ACC112 (cell line): ENCODE data around the gene ZMYND8.

Experiments used
- H2AFZ ChIP-seq: fragments of 200-600 bp; sonication (generic); one replicate; pipeline ENCODE4 v1.6.0; 2017; ENCODE audit warnings: antibody characterized with exemption, low read length; ENCODE audit not compliant: unreplicated experiment
- H3K27ac ChIP-seq: fragments of 200-600 bp; sonication (generic); 2 replicates; pipeline ENCODE4 v1.5.1; 2014; ENCODE audit warnings: low read depth, mild to moderate bottlenecking, antibody characterized with exemption, low read length, moderate library complexity
- H3K27me3 ChIP-seq: fragments of 200-600 bp; sonication (generic); 2 replicates; pipeline ENCODE4 v1.6.1; 2014; ENCODE audit warnings: mild to moderate bottlenecking, antibody characterized with exemption, low read length, moderate library complexity, mixed read lengths; ENCODE audit not compliant: insufficient read depth
- H3K36me3 ChIP-seq: fragments of 200-600 bp; sonication (generic); 2 replicates; pipeline ENCODE4 v1.6.1; 2016; ENCODE audit warnings: mild to moderate bottlenecking, antibody characterized with exemption, low read length, moderate library complexity, mixed read lengths; ENCODE audit not compliant: insufficient read depth
- H3K4me1 ChIP-seq: fragments of 200-600 bp; sonication (generic); one replicate; pipeline ENCODE4 v1.6.1; 2016; ENCODE audit warnings: low read length, mixed read lengths; ENCODE audit not compliant: insufficient read depth, unreplicated experiment, control insufficient read depth
- H3K4me3 ChIP-seq: fragments of 200-600 bp; sonication (generic); 2 replicates; pipeline ENCODE4 v1.5.1; 2014; ENCODE audit warnings: mild to moderate bottlenecking, low read depth, low read length
- H3K79me2 ChIP-seq: fragments of 200-600 bp; sonication (generic); one replicate; pipeline ENCODE4 v1.6.0; 2016; ENCODE audit warnings: low read length; ENCODE audit not compliant: control insufficient read depth, unreplicated experiment, insufficient read depth

Gene ZMYND8

DNA sequence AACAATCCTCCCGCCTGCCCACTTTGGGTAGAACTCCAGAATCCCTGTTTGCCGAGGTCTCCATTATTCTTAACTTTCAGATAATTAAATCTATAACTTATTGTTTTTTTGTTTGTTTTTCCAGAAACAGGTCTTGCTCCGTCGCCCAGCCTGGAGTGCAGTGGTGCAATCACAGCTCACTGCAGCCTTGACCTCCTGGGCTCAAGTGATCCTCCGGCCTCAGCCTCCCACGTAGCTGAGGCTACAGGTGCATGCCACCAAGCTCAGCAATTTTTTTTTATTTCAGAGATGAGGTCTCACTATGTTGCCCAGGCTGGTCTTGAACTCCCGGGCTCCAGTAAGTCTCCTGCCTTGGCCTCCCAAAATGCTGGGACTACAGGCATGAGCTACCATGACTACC lies 28.8 kb downstream of the ZMYND8 start:
- H3K4me3 ChIP-seq: no peak overlapping the region
- H3K27ac ChIP-seq: peak overlapping the region; percentile 98
- H2AFZ ChIP-seq: no peak overlapping the region
- H3K4me1 ChIP-seq: peaks cover 46% of the 10 kb centered on the region
- peaks cover 31% of the 10 kb centered on the region; the same call in 1 of the 2 replicates for H3K36me3 ChIP-seq
- H3K27me3 ChIP-seq: no peaks in the 10 kb centered on the region
- peaks cover 69% of the 10 kb centered on the region for H3K79me2 ChIP-seq

DNA sequence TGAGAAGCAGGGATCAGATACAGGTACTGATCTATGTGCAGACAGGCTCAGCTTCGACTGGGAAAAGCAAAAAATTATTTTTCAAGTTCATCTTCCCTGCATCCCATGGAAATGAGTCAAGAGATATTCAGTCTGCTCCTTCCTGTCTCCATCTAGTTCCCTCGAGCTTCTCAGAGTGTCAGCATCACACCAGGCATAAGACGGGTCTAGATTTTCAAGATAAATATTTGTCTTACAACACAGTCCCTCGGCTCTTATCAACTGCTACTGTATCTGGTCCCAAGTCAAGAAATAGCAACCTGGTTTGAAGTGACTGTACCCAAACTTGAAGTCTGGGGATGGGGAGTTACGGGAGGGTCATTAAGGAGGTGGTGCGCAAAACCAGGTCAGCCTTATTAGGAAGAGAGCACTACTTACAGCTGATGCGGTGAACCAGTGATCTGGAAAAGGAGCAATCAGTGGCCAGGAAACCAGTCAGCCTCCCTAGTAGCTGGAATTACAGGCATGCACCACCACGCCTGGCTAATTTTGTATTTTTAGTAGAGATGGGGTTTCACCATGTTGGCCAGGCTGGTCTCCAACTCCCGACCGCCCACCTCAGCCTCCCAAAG lies 29.7 kb downstream of the ZMYND8 start:
- peaks cover 24% of the 10 kb centered on the region; the same call in 1 of the 2 replicates for H3K36me3 ChIP-seq
- no peak overlapping the region for H2AFZ ChIP-seq
- peaks cover 62% of the 10 kb centered on the region for H3K79me2 ChIP-seq
- peaks cover 37% of the 10 kb centered on the region for H3K4me1 ChIP-seq
- peak overlapping the region; percentile 98 for H3K27ac ChIP-seq
- H3K27me3 ChIP-seq: no peaks in the 10 kb centered on the region
- no peak overlapping the region for H3K4me3 ChIP-seq

DNA sequence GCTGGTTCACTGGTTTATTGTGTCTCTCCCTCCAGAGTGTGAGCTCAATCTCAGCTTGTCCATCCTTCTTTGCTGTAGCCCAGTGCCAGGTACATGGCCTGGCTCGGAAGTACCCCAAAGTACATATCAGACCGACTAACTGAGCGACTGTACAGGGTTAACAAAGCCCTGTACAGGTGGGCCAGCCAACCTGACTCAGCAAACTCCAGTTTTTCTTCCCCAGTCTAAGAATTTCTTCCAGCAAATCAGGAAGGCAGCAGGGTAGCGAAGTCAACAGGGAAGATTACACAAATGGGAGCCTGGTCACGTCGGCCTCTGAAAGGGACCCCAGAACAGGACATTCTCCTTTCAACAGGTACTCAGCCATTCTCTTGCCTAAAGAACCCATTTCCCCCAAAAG lies 31.3 kb downstream of the ZMYND8 start:
- peaks cover 32% of the 10 kb centered on the region for H3K4me1 ChIP-seq
- peaks cover 17% of the 10 kb centered on the region; the same call in 1 of the 2 replicates for H3K36me3 ChIP-seq

DNA sequence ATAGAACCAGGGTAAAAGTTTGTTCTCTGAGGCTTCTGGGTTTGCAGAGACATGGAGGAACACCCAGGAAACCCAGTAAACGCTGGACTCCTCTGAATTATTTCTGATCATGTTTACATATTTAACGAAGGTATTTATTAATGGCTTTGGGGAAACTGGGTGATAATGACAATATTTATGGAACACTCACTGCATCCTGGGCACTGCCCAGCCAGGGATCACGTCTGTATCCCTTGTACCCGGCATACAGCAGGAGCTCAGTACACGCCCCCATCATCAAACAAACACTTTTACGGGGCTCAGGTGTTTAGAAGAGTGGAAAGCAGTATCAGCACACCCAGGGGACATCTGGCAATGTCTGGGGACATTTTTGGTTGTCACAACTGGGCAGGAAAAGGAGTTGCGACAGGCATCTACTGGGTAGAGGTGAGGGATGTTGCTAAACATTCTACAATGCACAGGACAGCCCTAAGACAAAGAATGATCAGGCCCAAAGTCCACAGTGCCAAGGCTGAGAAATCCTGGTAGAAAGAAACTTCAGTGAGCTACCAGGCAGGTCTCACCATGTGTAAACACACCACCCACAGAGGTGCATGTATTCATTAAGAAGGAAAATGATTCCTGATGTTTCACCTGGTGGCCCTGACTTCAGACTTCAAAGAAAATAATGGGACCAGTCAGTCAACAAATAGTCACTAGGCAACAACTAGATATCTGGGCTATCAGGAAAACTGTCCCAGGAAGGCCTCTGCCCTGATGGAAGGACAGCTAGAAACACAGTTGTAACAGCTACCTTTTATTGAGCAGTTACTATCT lies 35.3 kb downstream of the ZMYND8 start:
- peaks cover 60% of the 10 kb centered on the region for H3K79me2 ChIP-seq
- H3K4me3 ChIP-seq: no peak overlapping the region
- no peaks in the 10 kb centered on the region for H3K27me3 ChIP-seq
- H2AFZ ChIP-seq: no peak overlapping the region
- H3K4me1 ChIP-seq: peaks cover 56% of the 10 kb centered on the region
- peaks cover 6% of the 10 kb centered on the region; the same call in 1 of the 2 replicates for H3K36me3 ChIP-seq
- peak overlapping the region; percentile 99 for H3K27ac ChIP-seq

More for the DNA sequence above, 31.3 kb downstream of the ZMYND8 start:
- Histone ChIP-seq H2AFZ (no peak overlapping the region), H3K27me3 (no peaks in the 10 kb centered on the region), H3K79me2 (peaks cover 61% of the 10 kb centered on the region), H3K27ac (peak overlapping the region; percentile 53), H3K4me3 (no peak overlapping the region)

DNA sequence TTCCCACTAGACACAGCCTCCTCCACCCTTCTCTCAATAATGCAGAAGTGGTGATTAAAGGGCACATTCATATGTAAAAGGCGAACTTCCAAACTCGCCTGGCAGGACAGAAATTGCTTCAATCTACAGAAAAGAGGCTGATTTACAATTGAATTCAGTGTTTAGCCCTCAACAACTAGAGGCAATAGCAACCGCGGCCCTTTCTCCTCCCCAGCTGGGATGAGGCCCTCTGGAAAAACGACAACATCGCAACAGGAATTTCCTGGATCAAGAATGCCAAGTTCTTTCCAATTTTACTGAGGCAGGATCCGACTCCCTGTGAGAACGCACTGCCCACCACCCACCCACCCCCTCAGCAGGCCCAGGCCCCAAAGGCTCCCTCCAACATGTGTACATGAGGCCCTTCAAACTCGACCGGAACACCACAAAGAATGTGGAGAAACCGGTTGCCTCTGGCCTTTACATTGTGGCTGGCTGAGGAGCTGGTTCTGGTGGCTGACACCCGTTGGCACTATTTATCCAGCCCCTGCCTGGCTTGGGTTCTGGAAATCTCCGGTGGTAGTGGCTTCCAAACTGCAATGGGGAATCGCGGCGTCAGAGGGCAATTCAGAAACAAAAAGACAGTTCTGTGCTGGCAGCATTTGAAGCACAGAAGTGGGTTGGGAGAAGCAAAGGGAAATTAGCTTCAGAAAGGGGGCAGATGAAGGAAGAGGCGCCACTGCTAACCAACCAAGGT lies 36.8 kb downstream of the ZMYND8 start:
- peak overlapping the region; percentile 17 for H3K4me3 ChIP-seq

DNA sequence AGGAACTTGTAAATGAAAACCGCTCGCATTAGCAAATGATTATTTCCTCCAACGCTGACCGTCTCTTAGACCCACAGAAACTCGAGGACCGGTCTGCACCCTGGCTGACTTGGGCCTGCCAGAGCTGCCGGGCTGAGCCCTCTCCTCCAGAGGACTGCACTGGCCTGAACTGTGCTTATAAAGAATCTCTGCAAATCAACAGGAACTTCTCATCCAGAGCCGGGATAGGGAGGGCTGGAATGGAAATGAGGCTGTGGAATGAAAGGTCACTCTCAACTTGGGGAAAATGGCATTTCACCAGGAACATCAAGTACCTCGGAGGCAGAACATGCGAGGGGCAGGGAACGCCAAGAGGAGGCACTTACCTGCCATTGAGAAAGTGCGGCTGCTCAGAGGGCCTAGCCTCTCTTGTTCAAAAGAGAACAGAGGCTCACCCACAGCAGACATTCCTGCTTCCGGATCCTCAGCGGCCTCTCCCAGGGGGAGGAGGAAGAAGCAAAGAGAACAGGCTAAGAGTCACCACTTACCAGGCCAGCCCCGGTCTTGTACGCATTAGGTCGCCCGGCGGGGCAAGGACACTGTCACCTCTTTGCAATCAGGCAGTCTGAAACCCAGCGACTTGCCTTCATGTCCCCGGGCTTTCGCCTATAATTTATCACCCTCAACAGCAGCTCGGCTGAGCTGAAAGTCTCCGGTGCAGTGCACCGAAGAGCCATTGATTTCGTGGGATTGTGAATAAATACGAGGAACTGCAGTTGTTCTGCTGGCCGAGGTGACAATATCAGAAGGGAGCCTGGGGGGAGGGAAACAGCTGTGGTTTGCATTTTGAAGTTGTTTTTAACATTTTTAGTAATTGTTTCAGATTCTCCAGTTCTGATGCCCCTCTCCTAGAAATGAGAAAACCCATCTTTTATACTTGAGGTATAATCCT lies 37.6 kb downstream of the ZMYND8 start:
- Histone ChIP-seq H3K36me3 (no peaks in the 10 kb centered on the region), H3K27ac (peak overlapping the region; percentile 99), H3K4me1 (peaks cover 69% of the 10 kb centered on the region), H3K79me2 (peaks cover 65% of the 10 kb centered on the region), H2AFZ (no peak overlapping the region), H3K4me3 (peak overlapping the region; percentile 17), H3K27me3 (no peaks in the 10 kb centered on the region)

More for the DNA sequence above, 36.8 kb downstream of the ZMYND8 start:
- no peaks in the 10 kb centered on the region for H3K36me3 ChIP-seq
- H3K4me1 ChIP-seq: peaks cover 64% of the 10 kb centered on the region
- peak overlapping the region; percentile 99 for H3K27ac ChIP-seq
- no peaks in the 10 kb centered on the region for H3K27me3 ChIP-seq
- H2AFZ ChIP-seq: no peak overlapping the region
- peaks cover 58% of the 10 kb centered on the region for H3K79me2 ChIP-seq

DNA sequence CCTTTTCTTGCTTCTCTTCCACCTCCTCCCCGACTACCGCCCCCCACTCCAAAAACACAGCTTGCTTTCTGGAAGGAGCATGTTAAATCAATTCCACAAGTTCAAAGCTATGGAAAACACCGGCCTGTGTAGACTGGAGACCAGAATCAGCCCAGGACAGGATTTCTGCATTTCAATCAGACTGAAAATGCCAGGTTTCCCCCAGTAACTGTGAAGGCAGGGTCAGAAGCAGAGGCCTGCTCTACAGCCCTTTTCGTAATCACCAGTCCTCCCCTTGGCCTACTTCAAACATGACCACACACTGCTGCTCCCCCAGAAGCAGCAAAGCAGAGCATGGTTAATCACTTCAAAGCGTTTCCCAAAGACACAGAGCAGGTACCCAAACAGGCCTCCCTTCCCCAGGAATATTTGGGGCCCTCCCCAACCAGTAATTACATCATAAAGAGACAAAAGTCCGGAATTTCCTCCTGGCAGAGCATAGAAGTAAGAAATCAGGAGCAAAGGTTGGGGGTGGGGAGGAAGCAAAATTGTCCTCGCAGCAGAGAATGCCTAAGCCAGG lies 38.4 kb downstream of the ZMYND8 start:
- peak overlapping the region; percentile 99 for H3K27ac ChIP-seq
- peaks cover 69% of the 10 kb centered on the region for H3K4me1 ChIP-seq
- H3K36me3 ChIP-seq: no peaks in the 10 kb centered on the region
- H3K27me3 ChIP-seq: no peaks in the 10 kb centered on the region
- H3K4me3 ChIP-seq: peak overlapping the region; percentile 17
- peaks cover 59% of the 10 kb centered on the region for H3K79me2 ChIP-seq
- no peak overlapping the region for H2AFZ ChIP-seq

DNA sequence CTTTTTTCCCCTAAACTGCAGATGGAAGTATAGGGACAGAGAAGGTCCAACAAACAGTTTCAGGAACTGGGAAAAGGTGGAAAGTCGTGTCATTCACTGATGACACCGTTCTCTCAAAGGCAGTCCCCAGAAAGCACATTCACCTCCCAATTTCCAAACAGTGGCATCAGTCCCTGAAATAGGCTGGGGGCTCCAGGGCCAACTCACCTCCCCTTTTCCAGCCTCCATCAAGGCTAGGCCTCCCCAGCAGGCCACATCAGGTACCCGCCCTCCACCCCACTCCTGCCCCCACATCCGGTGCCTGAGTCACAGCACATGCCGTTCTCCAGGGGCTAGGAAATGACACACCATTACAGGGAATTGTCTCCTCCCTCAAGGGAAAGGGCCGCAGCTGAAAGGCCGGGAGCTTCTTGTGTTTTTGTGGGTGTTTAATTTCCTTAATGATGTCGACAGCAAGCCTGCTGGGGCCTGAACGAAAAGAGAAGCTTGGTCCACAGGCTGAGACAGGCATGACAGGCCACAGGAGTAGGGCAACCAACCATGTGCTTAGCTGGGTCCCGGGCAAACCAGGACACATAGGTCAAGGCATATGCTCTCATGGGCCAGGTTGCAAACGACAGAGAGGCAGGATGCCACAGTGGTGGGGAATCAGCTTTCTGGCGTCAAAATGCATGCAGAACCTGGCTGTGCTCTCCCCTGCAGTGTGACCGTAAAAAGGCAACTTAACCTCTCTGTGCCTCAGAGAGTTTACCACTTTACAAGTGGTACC lies 39.2 kb downstream of the ZMYND8 start:
- Histone ChIP-seq H3K27ac (peak overlapping the region; percentile 99), H3K79me2 (peaks cover 59% of the 10 kb centered on the region), H3K4me1 (peaks cover 69% of the 10 kb centered on the region), H2AFZ (no peak overlapping the region), H3K36me3 (0 out of 2 replicates have a peak, but pooled peaks cover under 1% of the 10 kb centered on the region), H3K4me3 (peak overlapping the region; percentile 21), H3K27me3 (no peaks in the 10 kb centered on the region)

DNA sequence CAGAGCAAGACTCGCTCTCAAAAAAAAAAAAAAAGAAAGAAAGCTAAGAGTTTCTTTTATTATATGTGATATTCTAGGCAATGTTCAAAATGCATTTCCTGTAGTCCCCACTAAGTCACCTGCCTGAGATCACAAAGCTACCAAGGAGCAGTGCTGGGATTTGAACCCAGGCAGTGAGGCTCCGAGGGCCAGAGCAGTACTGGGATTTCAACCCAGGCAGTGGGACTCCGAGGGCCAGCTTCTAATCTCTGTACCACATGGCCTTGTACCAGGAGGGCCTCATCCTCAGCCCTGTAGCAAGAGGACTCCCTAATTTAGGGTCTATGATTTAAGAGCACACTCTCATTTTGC lies 39.7 kb downstream of the ZMYND8 start:
- Histone ChIP-seq H3K36me3 (0 out of 2 replicates have a peak, but pooled peaks cover 6% of the 10 kb centered on the region), H2AFZ (no peak overlapping the region), H3K4me3 (peak overlapping the region; percentile 21; the same call in 1 of the 2 replicates), H3K79me2 (peaks cover 65% of the 10 kb centered on the region), H3K27ac (peak overlapping the region; percentile 99), H3K4me1 (peaks cover 69% of the 10 kb centered on the region), H3K27me3 (no peaks in the 10 kb centered on the region)
